ENCODE measurements around the gene CUEDC1.
A peak's percentile ranks its signal among the peaks of the same experiment; 100 is the strongest.

The CUEDC1 gene

GRCh38 chr17:57957120-57957850 is 2.1 kb upstream of the CUEDC1 start:
- no peak for DNase-seq (ENCODE audit: low read depth)

GRCh38 chr17:57956291-57957119 is 1.3 kb upstream of the CUEDC1 start:
- DNase-seq (ENCODE audit: low read depth) = no peak

- peak; percentile 86 for DNase-seq (ENCODE audit: low read depth)
These were observed 622 bp downstream of the CUEDC1 start for GRCh38 chr17:57954397-57955182.

- no peak for DNase-seq (ENCODE audit: low read depth)
These were observed 1.4 kb downstream of the CUEDC1 start for GRCh38 chr17:57953705-57954396.

GRCh38 chr17:57953219-57953618 is 2.0 kb downstream of the CUEDC1 start:
- DNase-seq (ENCODE audit: low read depth) = no peak

GRCh38 chr17:57949649-57950048 is 5.6 kb downstream of the CUEDC1 start:
- peak; percentile 29 for DNase-seq (ENCODE audit: low read depth)

GRCh38 chr17:57948555-57949420 is 6.4 kb downstream of the CUEDC1 start:
- peak; percentile 99 for DNase-seq (ENCODE audit: low read depth)

GRCh38 chr17:57948169-57948554 is 7.0 kb downstream of the CUEDC1 start:
- no peak for DNase-seq (ENCODE audit: low read depth)

GRCh38 chr17:57947369-57947768 is 7.8 kb downstream of the CUEDC1 start:
- DNase-seq (ENCODE audit: low read depth) = no peak

- DNase-seq (ENCODE audit: low read depth) = peak; percentile 84
These were observed 8.3 kb downstream of the CUEDC1 start for GRCh38 chr17:57946798-57947358.

- peak; percentile 55 for DNase-seq (ENCODE audit: low read depth)
These were observed 9.0 kb downstream of the CUEDC1 start for GRCh38 chr17:57945996-57946797.

- no peak for DNase-seq (ENCODE audit: low read depth)
These were observed 10.3 kb downstream of the CUEDC1 start for GRCh38 chr17:57944908-57945307.

GRCh38 chr17:57943645-57944044 is 11.6 kb downstream of the CUEDC1 start:
- DNase-seq (ENCODE audit: low read depth) = no peak

GRCh38 chr17:57943140-57943539 is 12.1 kb downstream of the CUEDC1 start:
- peak; percentile 69 for DNase-seq (ENCODE audit: low read depth)

- DNase-seq (ENCODE audit: low read depth) = no peak
These were observed 13.5 kb downstream of the CUEDC1 start for GRCh38 chr17:57941384-57942370.

GRCh38 chr17:57940653-57941329 is 14.4 kb downstream of the CUEDC1 start:
- DNase-seq (ENCODE audit: low read depth) = no peak

- DNase-seq (ENCODE audit: low read depth) = no peak
These were observed 15.0 kb downstream of the CUEDC1 start for GRCh38 chr17:57940231-57940630.

GRCh38 chr17:57939797-57940196 is 15.4 kb downstream of the CUEDC1 start:
- no peak for DNase-seq (ENCODE audit: low read depth)
